Hepatocyte (in vitro differentiated cells): Measurements from ENCODE around the gene LDLRAD4.

Experiments
- EZH2phosphoT487 ChIP-seq: fragments of 200-600 bp; sonication (generic); IDR thresholded peaks from one replicate; pipeline ENCODE4 v1.6.1; 2018; ENCODE audit warnings: antibody characterized with exemption, mild to moderate bottlenecking, low read depth, moderate library complexity; ENCODE audit not compliant: unreplicated experiment, severe bottlenecking
- TF ChIP-seq, protein P1 (sequence below): fragments of 200-600 bp; sonication (generic); IDR thresholded peaks from 2 replicates; pipeline ENCODE4 v1.5.1; 2016; ENCODE audit warnings: antibody characterized with exemption, mild to moderate bottlenecking; ENCODE audit not compliant: poor library complexity

DNA sequence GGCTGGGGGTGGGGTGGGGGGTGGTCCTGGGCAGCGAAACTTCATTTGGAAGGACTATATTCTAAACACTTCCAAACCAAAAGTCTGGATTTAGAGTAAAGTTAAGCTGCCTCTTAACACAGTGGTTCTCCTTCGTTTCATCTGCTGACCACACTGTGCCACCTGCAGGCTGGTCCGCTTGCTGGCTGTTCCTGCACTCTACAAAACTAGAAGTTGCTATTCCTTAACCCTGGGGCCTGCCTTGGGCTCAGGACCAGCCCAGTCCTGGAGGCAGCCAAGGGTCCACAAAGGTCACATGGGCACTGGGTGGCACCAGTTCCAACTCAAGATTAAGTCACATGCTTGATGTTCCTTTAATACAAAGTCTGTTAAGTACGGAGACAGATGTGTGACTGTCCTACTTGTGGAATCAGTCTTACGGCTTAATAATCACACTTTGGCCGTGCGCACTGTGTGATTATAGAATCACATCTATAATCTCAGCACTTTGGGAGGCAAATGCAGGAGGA lies 312.4 kb downstream of the LDLRAD4 start:
- TF ChIP-seq, protein P1, sequence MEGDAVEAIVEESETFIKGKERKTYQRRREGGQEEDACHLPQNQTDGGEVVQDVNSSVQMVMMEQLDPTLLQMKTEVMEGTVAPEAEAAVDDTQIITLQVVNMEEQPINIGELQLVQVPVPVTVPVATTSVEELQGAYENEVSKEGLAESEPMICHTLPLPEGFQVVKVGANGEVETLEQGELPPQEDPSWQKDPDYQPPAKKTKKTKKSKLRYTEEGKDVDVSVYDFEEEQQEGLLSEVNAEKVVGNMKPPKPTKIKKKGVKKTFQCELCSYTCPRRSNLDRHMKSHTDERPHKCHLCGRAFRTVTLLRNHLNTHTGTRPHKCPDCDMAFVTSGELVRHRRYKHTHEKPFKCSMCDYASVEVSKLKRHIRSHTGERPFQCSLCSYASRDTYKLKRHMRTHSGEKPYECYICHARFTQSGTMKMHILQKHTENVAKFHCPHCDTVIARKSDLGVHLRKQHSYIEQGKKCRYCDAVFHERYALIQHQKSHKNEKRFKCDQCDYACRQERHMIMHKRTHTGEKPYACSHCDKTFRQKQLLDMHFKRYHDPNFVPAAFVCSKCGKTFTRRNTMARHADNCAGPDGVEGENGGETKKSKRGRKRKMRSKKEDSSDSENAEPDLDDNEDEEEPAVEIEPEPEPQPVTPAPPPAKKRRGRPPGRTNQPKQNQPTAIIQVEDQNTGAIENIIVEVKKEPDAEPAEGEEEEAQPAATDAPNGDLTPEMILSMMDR: peak; percentile 60
- no peak for TF ChIP-seq EZH2phosphoT487
